ENCODE results near the gene ANKRD35.
A peak's percentile ranks its signal among the peaks of the same experiment; 100 is the strongest.

ANKRD35 gene

GRCh38 chr1:145874646-145875045, 11.0 kb downstream of the ANKRD35 start:
- Histone ChIP-seq H3K36me3 (ENCODE audit: control insufficient read depth, insufficient read depth, low read length) (no peaks in the 10 kb centered on the region), H3K56ac (ENCODE audit: low read length) (no peak overlapping the region), H3K79me1 (ENCODE audit: low read length) (no peaks in the 10 kb centered on the region), H3K4me1 (ENCODE audit: control insufficient read depth, low read depth, low read length) (peaks cover 8% of the 10 kb centered on the region), H3K9ac (ENCODE audit: low read length) (no peak overlapping the region), H2BK15ac (replicated peaks; ENCODE audit: low read depth) (no peak overlapping the region), H3K27me3 (ENCODE audit: insufficient read depth, low read length, poor library complexity) (no peaks in the 10 kb centered on the region), H2BK120ac (ENCODE audit: low read depth, low read length) (no peak overlapping the region), H4K8ac (ENCODE audit: low read depth, low read length) (no peak overlapping the region), H3K23ac (ENCODE audit: low read length) (no peak overlapping the region), H3K18ac (ENCODE audit: low read length) (no peak overlapping the region), H4K5ac (ENCODE audit: low read length) (no peak overlapping the region), H2BK5ac (ENCODE audit: low read length) (no peak overlapping the region), H3K79me2 (ENCODE audit: control insufficient read depth, insufficient read depth, low read length) (no peaks in the 10 kb centered on the region), H3K4me3 (ENCODE audit: low read length) (no peak overlapping the region), H3K4ac (ENCODE audit: low read depth, low read length) (no peak overlapping the region), H3K4me2 (ENCODE audit: low read length) (no peak overlapping the region), H2AK5ac (ENCODE audit: low read length) (no peak overlapping the region), H3K27ac (ENCODE audit: low read depth, low read length) (no peak overlapping the region)
- DNase-seq, result no peak
- WGBS (ENCODE audit: extremely low coverage, insufficient coverage, low lambda C conversion rate), result no CpG with 5 or more reads among the region's 12 CpGs

GRCh38 chr1:145871994-145872924, 13.4 kb downstream of the ANKRD35 start:
- H3K4me1 ChIP-seq (ENCODE audit: control insufficient read depth, low read depth, low read length), result no peaks in the 10 kb centered on the region
- no peaks in the 10 kb centered on the region for H3K79me2 ChIP-seq (ENCODE audit: control insufficient read depth, insufficient read depth, low read length)
- no peak overlapping the region for H3K4ac ChIP-seq (ENCODE audit: low read depth, low read length)
- no peak overlapping the region for H3K23ac ChIP-seq (ENCODE audit: low read length)
- WGBS (ENCODE audit: extremely low coverage, insufficient coverage, low lambda C conversion rate), result no CpG with 5 or more reads among the region's 47 CpGs
- no peak overlapping the region for H2BK5ac ChIP-seq (ENCODE audit: low read length)
- no peak overlapping the region for H3K4me3 ChIP-seq (ENCODE audit: low read length)
- H3K27me3 ChIP-seq (ENCODE audit: insufficient read depth, low read length, poor library complexity), result no peaks in the 10 kb centered on the region
- H4K8ac ChIP-seq (ENCODE audit: low read depth, low read length), result peak overlapping the region; percentile 77
- no peak overlapping the region for H2BK15ac ChIP-seq (replicated peaks; ENCODE audit: low read depth)
- H3K56ac ChIP-seq (ENCODE audit: low read length), result peak overlapping the region; percentile 82
- H4K5ac ChIP-seq (ENCODE audit: low read length), result peak overlapping the region; percentile 16
- H2BK120ac ChIP-seq (ENCODE audit: low read depth, low read length), result no peak overlapping the region
- H3K27ac ChIP-seq (ENCODE audit: low read depth, low read length), result no peak overlapping the region
- H3K9ac ChIP-seq (ENCODE audit: low read length), result peak overlapping the region; percentile 63
- no peak overlapping the region for H2AK5ac ChIP-seq (ENCODE audit: low read length)
- H3K4me2 ChIP-seq (ENCODE audit: low read length), result peak overlapping the region; percentile 78
- peak; percentile 60 for DNase-seq
- no peaks in the 10 kb centered on the region for H3K36me3 ChIP-seq (ENCODE audit: control insufficient read depth, insufficient read depth, low read length)
- H3K79me1 ChIP-seq (ENCODE audit: low read length), result no peaks in the 10 kb centered on the region
- peak overlapping the region; percentile 32 for H3K18ac ChIP-seq (ENCODE audit: low read length)

GRCh38 chr1:145868232-145868631, 17.4 kb downstream of the ANKRD35 start:
- Histone ChIP-seq H2BK5ac (ENCODE audit: low read length) (no peak overlapping the region), H3K79me2 (ENCODE audit: control insufficient read depth, insufficient read depth, low read length) (no peaks in the 10 kb centered on the region), H4K5ac (ENCODE audit: low read length) (no peak overlapping the region), H3K18ac (ENCODE audit: low read length) (no peak overlapping the region), H3K4me1 (ENCODE audit: control insufficient read depth, low read depth, low read length) (no peaks in the 10 kb centered on the region), H3K27ac (ENCODE audit: low read depth, low read length) (no peak overlapping the region), H2AK5ac (ENCODE audit: low read length) (no peak overlapping the region), H3K4me2 (ENCODE audit: low read length) (no peak overlapping the region), H4K8ac (ENCODE audit: low read depth, low read length) (no peak overlapping the region), H2BK15ac (replicated peaks; ENCODE audit: low read depth) (no peak overlapping the region), H3K4ac (ENCODE audit: low read depth, low read length) (no peak overlapping the region), H2BK120ac (ENCODE audit: low read depth, low read length) (no peak overlapping the region), H3K4me3 (ENCODE audit: low read length) (no peak overlapping the region), H3K79me1 (ENCODE audit: low read length) (no peaks in the 10 kb centered on the region), H3K9ac (ENCODE audit: low read length) (no peak overlapping the region), H3K56ac (ENCODE audit: low read length) (no peak overlapping the region), H3K27me3 (ENCODE audit: insufficient read depth, low read length, poor library complexity) (no peaks in the 10 kb centered on the region), H3K23ac (ENCODE audit: low read length) (no peak overlapping the region), H3K36me3 (ENCODE audit: control insufficient read depth, insufficient read depth, low read length) (no peaks in the 10 kb centered on the region)
- no peak for DNase-seq
- no CpG with 5 or more reads among the region's 4 CpGs for WGBS (ENCODE audit: extremely low coverage, insufficient coverage, low lambda C conversion rate)

GRCh38 chr1:145863282-145864018, 22.2 kb downstream of the ANKRD35 start:
- H2AK5ac ChIP-seq (ENCODE audit: low read length), result no peak overlapping the region
- H3K27me3 ChIP-seq (ENCODE audit: insufficient read depth, low read length, poor library complexity), result no peaks in the 10 kb centered on the region
- no peak overlapping the region for H2BK15ac ChIP-seq (replicated peaks; ENCODE audit: low read depth)
- H2BK5ac ChIP-seq (ENCODE audit: low read length), result no peak overlapping the region
- H3K79me1 ChIP-seq (ENCODE audit: low read length), result no peaks in the 10 kb centered on the region
- no peak overlapping the region for H3K4me2 ChIP-seq (ENCODE audit: low read length)
- H3K23ac ChIP-seq (ENCODE audit: low read length), result no peak overlapping the region
- H3K4me3 ChIP-seq (ENCODE audit: low read length), result no peak overlapping the region
- H3K56ac ChIP-seq (ENCODE audit: low read length), result peak overlapping the region; percentile 17
- no peak overlapping the region for H3K4ac ChIP-seq (ENCODE audit: low read depth, low read length)
- H3K9ac ChIP-seq (ENCODE audit: low read length), result no peak overlapping the region
- H3K36me3 ChIP-seq (ENCODE audit: control insufficient read depth, insufficient read depth, low read length), result no peaks in the 10 kb centered on the region
- H3K27ac ChIP-seq (ENCODE audit: low read depth, low read length), result no peak overlapping the region
- peaks cover 4% of the 10 kb centered on the region for H3K4me1 ChIP-seq (ENCODE audit: control insufficient read depth, low read depth, low read length)
- WGBS (ENCODE audit: extremely low coverage, insufficient coverage, low lambda C conversion rate), result no CpG with 5 or more reads among the region's 5 CpGs
- no peak overlapping the region for H4K8ac ChIP-seq (ENCODE audit: low read depth, low read length)
- no peaks in the 10 kb centered on the region for H3K79me2 ChIP-seq (ENCODE audit: control insufficient read depth, insufficient read depth, low read length)
- no peak overlapping the region for H2BK120ac ChIP-seq (ENCODE audit: low read depth, low read length)
- no peak overlapping the region for H3K18ac ChIP-seq (ENCODE audit: low read length)
- no peak for DNase-seq
- no peak overlapping the region for H4K5ac ChIP-seq (ENCODE audit: low read length)

GRCh38 chr1:145859491-145860023, 26.1 kb downstream of the ANKRD35 start:
- Histone ChIP-seq H3K18ac (ENCODE audit: low read length) (peak overlapping the region; percentile 34), H4K8ac (ENCODE audit: low read depth, low read length) (no peak overlapping the region), H3K79me2 (ENCODE audit: control insufficient read depth, insufficient read depth, low read length) (peaks cover 2% of the 10 kb centered on the region), H3K27ac (ENCODE audit: low read depth, low read length) (peak overlapping the region; percentile 63), H3K27me3 (ENCODE audit: insufficient read depth, low read length, poor library complexity) (no peaks in the 10 kb centered on the region), H3K4me2 (ENCODE audit: low read length) (peak overlapping the region; percentile 47), H3K36me3 (ENCODE audit: control insufficient read depth, insufficient read depth, low read length) (peaks cover 15% of the 10 kb centered on the region), H3K9ac (ENCODE audit: low read length) (peak overlapping the region; percentile 90), H3K56ac (ENCODE audit: low read length) (peak overlapping the region; percentile 91), H2BK120ac (ENCODE audit: low read depth, low read length) (no peak overlapping the region), H2BK5ac (ENCODE audit: low read length) (peak overlapping the region; percentile 39), H3K4me1 (ENCODE audit: control insufficient read depth, low read depth, low read length) (peaks cover 5% of the 10 kb centered on the region), H3K23ac (ENCODE audit: low read length) (no peak overlapping the region), H3K4ac (ENCODE audit: low read depth, low read length) (no peak overlapping the region), H2AK5ac (ENCODE audit: low read length) (no peak overlapping the region), H3K4me3 (ENCODE audit: low read length) (peak overlapping the region; percentile 68), H4K5ac (ENCODE audit: low read length) (no peak overlapping the region), H2BK15ac (replicated peaks; ENCODE audit: low read depth) (no peak overlapping the region), H3K79me1 (ENCODE audit: low read length) (peaks cover 9% of the 10 kb centered on the region)
- DNase-seq, result peak; percentile 93
- WGBS (ENCODE audit: extremely low coverage, insufficient coverage, low lambda C conversion rate), result no CpG with 5 or more reads among the region's 41 CpGs
